Kidney (tissue), 14 donors: ENCODE data around the gene IHH. TPM values are rescaled to one million over a fixed set of nuclear protein-coding genes. Genes with fewer than 3 reads are reported as not detected.

ENCODE experiments used
- DNase-seq, 5 donors: peaks; one replicate each; pipeline ENCODE4 v3.0.0-alpha.2; 2013 to 2020
- FAIRE-seq: peaks from 2 replicates; lab custom pipeline; 2012; peaks lifted over from hg19 to GRCh38; lab: Jason Lieb, UNC
- H3K27ac ChIP-seq, 2 donors: one replicate each; pipeline ENCODE4 v1.7.0; 2013; ENCODE audit warnings: low read depth in 2 of 2, low read length in 2 of 2, inconsistent platforms in 1 of 2
- H3K27me3 ChIP-seq: one replicate; pipeline ENCODE4 v1.7.1; 2013; ENCODE audit warnings: low read length, inconsistent platforms; ENCODE audit not compliant: control insufficient read depth, insufficient read depth
- H3K36me3 ChIP-seq, 3 donors: one replicate each; pipeline versions ENCODE4 v1.7.0 to v1.7.1; 2013; ENCODE audit warnings: low read length in 3 of 3, control low read depth in 1 of 3, inconsistent platforms in 1 of 3; ENCODE audit not compliant: insufficient read depth in 3 of 3, control insufficient read depth in 2 of 3
- H3K4me1 ChIP-seq, 3 donors: one replicate each; pipeline versions ENCODE4 v1.7.0 to v1.7.1; 2013; ENCODE audit warnings: low read length in 3 of 3, inconsistent platforms in 1 of 3, low read depth in 1 of 3; ENCODE audit not compliant: control insufficient read depth in 2 of 3, insufficient read depth in 2 of 3
- H3K4me3 ChIP-seq, 3 donors: one replicate each; pipeline versions ENCODE4 v1.7.0 to v1.8.1; 2013; ENCODE audit warnings: low read length in 3 of 3, control low read depth in 1 of 3, inconsistent platforms in 1 of 3
- H3K9ac ChIP-seq, 3 donors: one replicate each; pipeline versions ENCODE4 v1.7.0 to v1.7.1; 2013; ENCODE audit warnings: low read length in 3 of 3, control low read depth in 1 of 3, inconsistent platforms in 1 of 3
- H3K9me3 ChIP-seq, 3 donors: one replicate each; pipeline versions ENCODE4 v1.7.0 to v1.7.1; 2013; ENCODE audit warnings: low read length in 3 of 3, control low read depth in 1 of 3, inconsistent platforms in 1 of 3; ENCODE audit not compliant: control insufficient read depth in 2 of 3, insufficient read depth in 1 of 3
- intact Hi-C: fragments of 100-400 bp; cut with DNase I; formaldehyde crosslinking; loops from one replicate; pipeline ENCODE4 v1.11.1; 2022
- polyA plus RNA-seq: library from polyadenylated mRNA; stranded (reverse); fragments of 350-450 nt; fragmentation: Illumina TruSeq; extraction: RNeasy Lipid Tissue Mini Kit (QIAGEN cat#74804); gene quantifications from one replicate; pipeline ENCODE4 v1.2.3, GENCODE V29; 2014; ENCODE audit warnings: low read depth, low replicate concordance; ENCODE audit not compliant: insufficient read depth
- total RNA-seq: library from RNA; stranded (reverse); fragmentation: NEBNext Ultra II Directional; extraction: Animal tissue kit (Norgen Biotek cat#: 25700); gene quantifications from one replicate; pipeline ENCODE4 v1.2.1, GENCODE V29; 2021
- TF ChIP-seq, protein P1 (sequence below): IDR thresholded peaks from 3 replicates; pipeline ENCODE4 v1.5.1; 2012; ENCODE audit warnings: mild to moderate bottlenecking, moderate library complexity, borderline replicate concordance; ENCODE audit not compliant: insufficient read depth; ENCODE audit errors: extremely low read depth
- donor health status: control.
- donor health status: control.
- donor health status: control.
- donor health status: control.
- donor health status: control.
- donor health status: DM: yes; HTN: yes; CAD: no.
- donor health status: Normal renal cell carcinoma (clear cell type).

The IHH gene
- total and polyA plus RNA-seq, 2 donors from 2014 or later = 0.88 to 3.1 TPM

DNA sequence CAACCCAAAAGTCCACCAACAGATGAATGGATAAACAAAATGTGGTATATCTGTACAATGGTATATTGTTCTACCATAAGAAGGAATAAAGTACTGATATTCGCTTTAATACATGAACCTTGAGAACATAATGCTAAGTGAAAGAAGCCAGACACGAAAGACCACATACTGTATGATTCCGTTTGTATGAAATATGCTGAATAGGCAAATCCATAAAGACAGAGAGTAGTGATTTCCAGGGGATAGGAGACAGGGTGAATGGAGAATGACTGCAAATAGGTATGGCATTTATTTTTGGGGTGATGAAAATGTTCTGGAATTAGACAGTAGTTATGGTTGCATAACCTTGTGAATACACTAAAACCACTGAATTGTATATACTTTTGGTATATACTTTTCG is 28.6 kb upstream of the IHH start:
- intact Hi-C loops = no loop called here
- Histone ChIP-seq H3K36me3 (peaks cover 0 to 5% (median 0%) of the 10 kb centered on the region in 3 donors), H3K27me3 (no peaks in the 10 kb centered on the region), H3K4me1 (no peaks in the 10 kb centered on the region), H3K9ac (no peak overlapping the region), H3K9me3 (no peaks in the 10 kb centered on the region), H3K4me3 (no peak overlapping the region), H3K27ac (no peak overlapping the region)
- DNase-seq = no peak
- no peak for FAIRE-seq
- TF ChIP-seq, protein P1, sequence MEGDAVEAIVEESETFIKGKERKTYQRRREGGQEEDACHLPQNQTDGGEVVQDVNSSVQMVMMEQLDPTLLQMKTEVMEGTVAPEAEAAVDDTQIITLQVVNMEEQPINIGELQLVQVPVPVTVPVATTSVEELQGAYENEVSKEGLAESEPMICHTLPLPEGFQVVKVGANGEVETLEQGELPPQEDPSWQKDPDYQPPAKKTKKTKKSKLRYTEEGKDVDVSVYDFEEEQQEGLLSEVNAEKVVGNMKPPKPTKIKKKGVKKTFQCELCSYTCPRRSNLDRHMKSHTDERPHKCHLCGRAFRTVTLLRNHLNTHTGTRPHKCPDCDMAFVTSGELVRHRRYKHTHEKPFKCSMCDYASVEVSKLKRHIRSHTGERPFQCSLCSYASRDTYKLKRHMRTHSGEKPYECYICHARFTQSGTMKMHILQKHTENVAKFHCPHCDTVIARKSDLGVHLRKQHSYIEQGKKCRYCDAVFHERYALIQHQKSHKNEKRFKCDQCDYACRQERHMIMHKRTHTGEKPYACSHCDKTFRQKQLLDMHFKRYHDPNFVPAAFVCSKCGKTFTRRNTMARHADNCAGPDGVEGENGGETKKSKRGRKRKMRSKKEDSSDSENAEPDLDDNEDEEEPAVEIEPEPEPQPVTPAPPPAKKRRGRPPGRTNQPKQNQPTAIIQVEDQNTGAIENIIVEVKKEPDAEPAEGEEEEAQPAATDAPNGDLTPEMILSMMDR = no peak

DNA sequence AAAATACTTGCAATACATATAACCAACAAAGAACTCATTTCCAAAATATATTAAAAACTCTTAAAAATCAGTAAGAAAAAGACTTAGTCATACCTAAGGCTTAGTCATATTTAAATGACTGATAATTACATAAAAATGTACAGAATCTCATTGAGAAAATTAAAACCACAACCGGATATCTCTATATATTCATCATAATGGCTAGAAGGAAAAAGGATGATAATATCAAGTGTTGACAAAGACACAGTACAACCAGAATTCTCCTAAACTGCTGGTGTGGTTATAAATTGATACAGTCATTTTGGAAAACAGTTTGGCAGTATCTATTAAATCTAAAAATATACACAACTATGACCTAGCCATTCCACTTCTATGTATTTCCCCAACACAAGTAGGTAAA is 27.1 kb upstream of the IHH start:
- no peak overlapping the region for H3K27ac ChIP-seq
- H3K9ac ChIP-seq = no peak overlapping the region
- DNase-seq = no peak
- TF ChIP-seq, protein P1 = no peak
- H3K9me3 ChIP-seq = no peaks in the 10 kb centered on the region
- H3K27me3 ChIP-seq = no peaks in the 10 kb centered on the region
- no peaks in the 10 kb centered on the region for H3K36me3 ChIP-seq
- no peak for FAIRE-seq
- intact Hi-C loops = no loop called here
- H3K4me1 ChIP-seq = no peaks in the 10 kb centered on the region
- H3K4me3 ChIP-seq = no peak overlapping the region

DNA sequence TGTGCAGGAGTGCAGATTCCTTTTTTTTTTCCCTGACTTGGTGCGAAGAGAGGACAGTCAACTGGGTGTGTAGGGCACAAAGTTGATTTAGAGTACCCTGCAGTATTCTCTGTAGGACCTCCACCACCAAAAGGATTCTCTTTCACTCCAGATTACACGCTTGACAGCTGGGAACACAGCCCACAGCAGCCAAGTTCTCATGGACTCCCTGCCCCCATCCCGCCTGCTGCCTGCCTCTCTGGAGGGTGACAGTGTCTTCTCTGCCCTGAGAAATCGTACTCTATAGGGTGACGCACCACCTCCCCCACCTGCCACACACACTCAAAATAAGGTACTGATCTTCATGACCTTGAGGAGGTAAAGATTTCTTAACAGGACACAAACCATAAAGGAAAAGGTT is 26.6 kb upstream of the IHH start:
- FAIRE-seq (no peak), DNase-seq (peak in 2 of 5 donors; percentile 14 to 27)
- Histone ChIP-seq H3K4me1 (no peaks in the 10 kb centered on the region), H3K4me3 (no peak overlapping the region), H3K36me3 (no peaks in the 10 kb centered on the region), H3K9ac (no peak overlapping the region), H3K27ac (no peak overlapping the region), H3K9me3 (no peaks in the 10 kb centered on the region), H3K27me3 (no peaks in the 10 kb centered on the region)
- intact Hi-C loops = no loop called here
- TF ChIP-seq, protein P1 = no peak

DNA sequence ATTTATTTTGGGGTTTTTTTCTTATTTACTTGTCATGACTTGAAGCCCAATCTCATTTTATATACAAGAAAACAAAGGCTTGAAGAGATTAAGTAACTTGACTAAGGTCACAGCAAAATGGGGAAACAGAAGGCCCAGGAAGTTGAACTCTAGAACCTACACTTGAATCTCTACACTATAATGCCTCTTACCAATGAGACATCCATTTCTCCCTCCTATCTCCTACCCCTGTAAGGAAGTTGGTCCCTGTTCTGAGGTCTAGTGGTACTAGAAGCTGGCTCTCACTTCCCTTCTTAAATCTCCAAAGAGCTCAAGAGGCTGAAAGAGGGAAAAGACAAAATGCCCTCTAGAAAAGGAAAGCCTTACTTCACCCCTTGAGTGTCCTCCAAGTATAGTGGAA is 25.5 kb upstream of the IHH start:
- no peaks in the 10 kb centered on the region for H3K27me3 ChIP-seq
- DNase-seq (no peak), FAIRE-seq (no peak)
- no peaks in the 10 kb centered on the region for H3K36me3 ChIP-seq
- H3K9me3 ChIP-seq = no peaks in the 10 kb centered on the region
- TF ChIP-seq, protein P1 = no peak
- H3K27ac ChIP-seq = no peak overlapping the region
- intact Hi-C loops = no loop called here
- H3K9ac ChIP-seq = no peak overlapping the region
- no peak overlapping the region for H3K4me3 ChIP-seq
- H3K4me1 ChIP-seq = no peaks in the 10 kb centered on the region
